GM19351 (cell line): ENCODE measurements around the gene GRAMD1C.
"Not testable (repeated sequence)": the region's sequence is repeated elsewhere in the genome, so short reads cannot be mapped to it uniquely, and the experiment has no call there.

Experiments
- ATAC-seq: cut with Tn5 transposase; IDR thresholded peaks from one replicate; pipeline ENCODE4 v1.9.1; 2021; ENCODE audit warnings: mild to moderate bottlenecking, moderate library complexity; ENCODE audit not compliant: unreplicated experiment

GRAMD1C gene

GRCh38 chr3:113838631-113839209, at the start of gene GRAMD1C:
GRAMD1C (plus strand) TSS chr3:113838788; CDS start chr3:113838910, 122 bp downstream.
- peak; percentile 95 for ATAC-seq

DNA sequence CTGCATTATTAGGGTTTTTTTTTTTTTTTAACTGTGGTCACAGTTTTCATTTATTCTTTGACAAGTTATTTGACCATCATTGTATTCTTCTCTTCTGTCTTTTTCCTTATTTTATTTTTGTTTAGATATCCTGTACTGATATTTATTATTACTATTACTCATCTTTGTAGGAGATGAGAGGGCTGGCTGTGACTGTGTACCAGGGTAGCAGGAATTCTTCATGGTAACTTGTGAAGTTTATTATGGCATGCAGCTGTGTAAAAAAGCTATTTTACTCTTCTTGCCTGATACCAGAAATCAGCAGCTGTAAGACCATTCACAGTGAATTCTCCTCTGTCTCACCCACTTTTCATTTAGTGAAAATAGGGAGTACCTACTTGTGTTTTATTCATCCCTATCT, 47.2 kb upstream of the GRAMD1C start:
- no peak for ATAC-seq

GRCh38 chr3:113794526-113794925, 44.1 kb upstream of the GRAMD1C start:
- no peak for ATAC-seq

- no peak for ATAC-seq
These were observed 42.9 kb upstream of the GRAMD1C start for GRCh38 chr3:113795693-113796092.

GRCh38 chr3:113802795-113803455, 35.7 kb upstream of the GRAMD1C start:
- ATAC-seq = peak; percentile 67

- no peak for ATAC-seq
These were observed 33.9 kb upstream of the GRAMD1C start for GRCh38 chr3:113804661-113805060.

DNA sequence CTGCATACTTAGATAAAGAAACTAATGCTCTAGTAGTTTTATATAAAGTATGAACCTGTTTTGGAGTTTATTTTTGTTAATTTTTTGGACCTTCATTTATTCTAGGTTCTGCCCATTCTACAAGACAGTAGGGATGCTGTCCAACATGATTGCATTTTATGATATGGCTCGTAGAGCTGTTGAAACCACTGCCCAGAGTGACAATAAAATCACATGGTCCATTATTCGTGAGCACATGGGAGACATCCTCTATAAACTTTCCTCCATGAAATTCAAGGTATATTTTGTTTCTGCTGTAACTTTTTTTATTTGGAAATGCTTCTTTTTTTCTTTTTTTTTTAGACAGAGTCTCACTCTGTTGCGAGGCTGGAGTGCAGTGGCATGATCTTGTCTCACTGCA, 33.3 kb upstream of the GRAMD1C start:
- ATAC-seq = no peak

GRCh38 chr3:113812854-113813253, 25.7 kb upstream of the GRAMD1C start:
- ATAC-seq = no peak

- no peak for ATAC-seq
These were observed 18.7 kb upstream of the GRAMD1C start for GRCh38 chr3:113819866-113820265.

GRCh38 chr3:113825090-113825489, 13.5 kb upstream of the GRAMD1C start:
- ATAC-seq = peak; percentile 63

- ATAC-seq = peak; percentile 40
These were observed 10.0 kb upstream of the GRAMD1C start for GRCh38 chr3:113828600-113828999.

- peak; percentile 32 for ATAC-seq
These were observed 8.8 kb upstream of the GRAMD1C start for GRCh38 chr3:113829576-113830354.

DNA sequence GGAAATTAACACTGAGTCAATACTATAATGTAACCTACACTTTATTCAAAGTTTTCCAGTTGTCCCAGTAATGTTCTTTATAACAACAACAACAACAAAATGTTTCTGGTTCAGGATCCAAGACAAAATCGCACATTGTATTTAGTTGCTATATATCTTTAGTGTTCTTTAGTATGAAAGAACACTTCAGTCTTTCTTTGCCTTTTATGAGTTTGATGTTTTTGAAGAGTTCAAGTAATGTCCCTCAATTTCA, 7.6 kb upstream of the GRAMD1C start:
- no peak for ATAC-seq

DNA sequence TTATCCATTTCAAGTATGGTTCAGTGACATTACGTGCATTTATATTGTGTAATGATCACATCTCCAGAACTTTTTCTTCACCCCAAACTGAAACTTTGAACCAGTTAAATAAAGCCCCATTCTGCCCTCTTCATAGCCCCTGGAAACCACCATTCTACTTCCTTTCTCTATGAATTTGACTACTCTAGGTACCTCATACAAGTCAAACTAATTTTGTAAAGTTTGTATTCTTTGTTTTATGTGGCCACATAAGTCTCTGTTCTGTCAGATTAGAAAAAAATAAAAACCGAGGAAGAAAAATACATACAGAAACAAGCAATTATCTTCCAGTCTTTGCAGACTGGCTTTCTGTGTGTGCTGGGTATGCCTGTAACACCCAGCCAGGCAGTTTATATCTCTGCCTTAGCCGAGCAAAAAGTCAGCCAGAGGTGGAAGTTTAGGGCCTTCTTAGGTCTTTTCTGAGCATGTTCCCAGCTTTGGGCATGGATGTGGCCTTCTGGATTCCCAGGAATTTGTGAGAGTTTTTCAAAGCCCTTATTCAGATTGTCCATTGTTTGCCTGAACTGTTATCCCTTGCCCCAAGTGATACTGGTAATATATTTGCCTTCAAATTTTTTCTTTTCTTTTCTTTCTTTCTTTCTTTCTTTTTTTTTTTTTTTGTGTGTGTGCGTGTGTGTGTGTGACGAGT, 6.0 kb upstream of the GRAMD1C start:
- ATAC-seq = peak; percentile 35

- ATAC-seq = no peak
These were observed 3.6 kb upstream of the GRAMD1C start for GRCh38 chr3:113834983-113835382.

DNA sequence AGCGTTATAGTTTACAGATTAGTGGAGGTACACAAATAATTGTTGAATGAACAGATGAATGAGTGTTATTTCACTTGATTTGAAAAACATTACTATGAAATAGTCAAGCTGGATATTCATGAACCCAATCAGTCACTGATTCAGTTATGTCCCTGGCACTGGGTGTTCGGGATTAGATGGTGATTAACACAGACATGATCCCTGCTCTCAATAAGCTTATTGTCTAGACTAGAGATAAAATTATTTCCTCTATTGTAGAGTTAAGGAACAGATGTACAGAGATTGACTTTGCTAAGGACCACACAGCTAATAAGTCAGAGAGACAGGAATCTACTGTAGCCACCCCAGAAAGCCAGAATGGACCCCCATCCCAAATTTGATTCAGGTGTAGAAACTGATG, 963 bp downstream of the GRAMD1C start:
- no peak for ATAC-seq

DNA sequence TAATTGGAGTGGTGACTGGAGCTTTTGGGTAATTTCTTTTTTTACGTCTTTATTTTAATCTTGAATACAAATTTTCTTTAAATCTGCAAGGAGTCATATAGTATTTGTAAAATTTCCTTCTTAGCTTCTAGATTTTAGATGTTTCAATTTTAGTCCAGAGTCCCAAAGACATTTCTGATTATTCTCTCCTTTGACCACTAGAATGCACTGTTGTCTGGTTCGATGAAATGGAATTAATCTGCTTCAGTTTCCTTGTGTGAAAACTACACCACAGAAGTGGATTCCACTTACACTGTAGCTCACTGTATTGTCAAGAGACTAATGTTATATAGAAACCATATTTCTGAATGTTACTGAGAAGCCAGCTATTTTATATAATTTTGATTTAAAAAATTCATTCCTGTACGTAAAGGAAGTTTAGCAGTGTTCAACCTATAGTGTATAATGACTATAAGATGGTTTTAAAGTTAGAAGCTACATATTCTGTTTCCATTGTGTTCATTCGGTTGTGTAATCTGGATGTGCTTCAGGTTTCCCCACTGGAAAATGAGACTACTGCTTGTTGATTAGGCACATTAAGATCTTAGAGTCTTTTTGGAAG, 6.1 kb downstream of the GRAMD1C start:
- no peak for ATAC-seq

DNA sequence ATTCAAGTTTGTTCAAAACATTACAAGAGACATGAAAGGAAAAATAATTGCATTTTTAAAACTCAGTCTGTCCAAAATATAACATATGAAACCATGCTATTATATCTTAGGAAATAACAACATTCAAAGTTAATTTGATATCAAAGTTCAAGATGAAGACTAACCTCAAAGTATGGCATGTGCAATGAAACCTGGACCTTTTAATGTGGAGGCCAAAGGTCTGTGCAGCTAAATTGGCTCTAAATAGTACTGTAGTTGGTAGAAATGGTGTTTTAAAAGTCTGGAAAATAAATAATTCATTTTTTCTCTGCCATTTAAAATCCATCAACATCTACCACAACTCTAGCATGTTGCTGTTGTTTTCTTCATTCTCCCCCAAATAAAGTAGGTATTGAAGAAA, 8.7 kb downstream of the GRAMD1C start:
- ATAC-seq = no peak

- no peak for ATAC-seq
These were observed 9.3 kb downstream of the GRAMD1C start for GRCh38 chr3:113847664-113848461.

- not testable (repeated sequence) for ATAC-seq
These were observed 10.5 kb downstream of the GRAMD1C start for GRCh38 chr3:113849071-113849470.
